ENCODE results near the gene ATF7.

DNA sequence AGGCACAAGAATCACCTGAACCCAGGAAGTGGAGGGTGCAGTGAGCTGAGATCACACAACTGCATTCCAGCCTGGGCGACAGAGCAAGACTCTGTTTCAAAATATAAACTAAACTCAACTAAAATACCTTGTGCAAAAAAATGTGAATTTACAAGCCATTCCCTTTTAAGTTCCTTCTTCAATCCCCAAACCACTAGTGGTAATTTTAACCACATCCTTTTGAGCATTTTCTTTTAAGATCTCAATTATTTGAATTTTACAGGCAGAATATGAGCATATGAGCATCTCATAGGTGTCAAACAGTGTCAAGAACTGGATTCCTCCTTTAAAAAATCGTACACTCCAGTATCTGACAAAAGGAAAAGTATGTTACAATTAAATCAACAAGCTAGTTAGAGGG lies 61.9 kb downstream of the ATF7 start:
- TF ChIP-seq EZH2phosphoT487 (IDR thresholded peaks at IDR 0.05; ENCODE audit: insufficient read depth, low read depth) (no peak), EZH2 (IDR thresholded peaks at IDR 0.05; ENCODE audit: insufficient read depth, poor library complexity, severe bottlenecking) (no peak)

Data from GM23248 (cell line).